ENCODE results near the gene NKAPL.

NKAPL gene

DNA sequence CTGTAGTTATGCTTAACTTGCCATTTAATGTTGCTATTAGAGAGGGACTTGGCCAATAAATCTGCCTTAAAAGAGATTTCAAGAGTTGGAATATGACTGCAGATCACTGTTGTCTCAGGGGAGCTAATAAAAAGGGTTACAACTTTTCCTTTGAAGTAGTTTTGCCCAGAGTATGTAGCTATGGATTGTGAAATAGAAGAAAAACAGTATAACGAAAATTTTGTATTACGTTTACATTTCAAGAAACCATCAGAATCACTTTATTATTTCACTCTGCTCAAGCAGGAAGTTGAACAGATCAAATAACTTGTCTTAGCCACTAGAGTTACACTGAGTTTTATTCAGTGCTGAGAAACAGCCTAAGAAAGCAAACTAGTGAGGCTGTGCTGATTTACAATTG is 4.8 kb downstream of the NKAPL start:
- TF ChIP-seq, protein P1, sequence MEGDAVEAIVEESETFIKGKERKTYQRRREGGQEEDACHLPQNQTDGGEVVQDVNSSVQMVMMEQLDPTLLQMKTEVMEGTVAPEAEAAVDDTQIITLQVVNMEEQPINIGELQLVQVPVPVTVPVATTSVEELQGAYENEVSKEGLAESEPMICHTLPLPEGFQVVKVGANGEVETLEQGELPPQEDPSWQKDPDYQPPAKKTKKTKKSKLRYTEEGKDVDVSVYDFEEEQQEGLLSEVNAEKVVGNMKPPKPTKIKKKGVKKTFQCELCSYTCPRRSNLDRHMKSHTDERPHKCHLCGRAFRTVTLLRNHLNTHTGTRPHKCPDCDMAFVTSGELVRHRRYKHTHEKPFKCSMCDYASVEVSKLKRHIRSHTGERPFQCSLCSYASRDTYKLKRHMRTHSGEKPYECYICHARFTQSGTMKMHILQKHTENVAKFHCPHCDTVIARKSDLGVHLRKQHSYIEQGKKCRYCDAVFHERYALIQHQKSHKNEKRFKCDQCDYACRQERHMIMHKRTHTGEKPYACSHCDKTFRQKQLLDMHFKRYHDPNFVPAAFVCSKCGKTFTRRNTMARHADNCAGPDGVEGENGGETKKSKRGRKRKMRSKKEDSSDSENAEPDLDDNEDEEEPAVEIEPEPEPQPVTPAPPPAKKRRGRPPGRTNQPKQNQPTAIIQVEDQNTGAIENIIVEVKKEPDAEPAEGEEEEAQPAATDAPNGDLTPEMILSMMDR (IDR thresholded peaks at IDR 0.05; ENCODE audit: low read length, missing control alignments), result no peak
- no peak for DNase-seq (ENCODE audit: low read depth)
- no peak overlapping the region for H3K4me3 ChIP-seq (replicated peaks; ENCODE audit: low read depth, low read length)

DNA sequence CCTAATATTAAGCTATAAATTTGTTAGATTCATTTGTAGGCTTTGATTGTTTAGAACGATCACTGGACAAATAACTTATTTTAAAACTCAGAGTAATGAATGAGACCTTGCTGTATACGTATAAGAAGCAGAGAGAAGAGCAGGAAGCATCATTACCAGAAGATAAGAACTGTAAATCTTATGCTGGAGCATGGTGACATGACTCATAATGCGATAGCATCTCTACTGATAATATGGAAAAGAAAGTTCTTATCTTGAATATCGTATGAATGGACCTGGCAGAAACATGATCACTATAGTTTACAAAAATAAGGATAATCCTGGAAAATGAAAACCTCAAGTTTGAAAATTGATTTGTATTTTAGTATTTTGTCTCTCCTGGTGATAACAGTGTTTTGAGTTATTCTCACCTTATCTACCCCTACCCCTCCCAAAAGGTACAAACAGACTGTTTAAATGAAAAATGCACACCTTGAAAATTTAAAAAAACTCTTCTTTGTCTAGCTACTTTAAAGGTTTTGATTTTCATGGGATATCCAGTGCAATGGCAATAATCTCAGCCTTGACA is 5.8 kb downstream of the NKAPL start:
- H3K4me3 ChIP-seq (replicated peaks; ENCODE audit: low read depth, low read length), result no peak overlapping the region
- TF ChIP-seq, protein P1 (IDR thresholded peaks at IDR 0.05; ENCODE audit: low read length, missing control alignments), result no peak
- DNase-seq (ENCODE audit: low read depth), result no peak

GRCh38 chr6:28266563-28266961 is 7.5 kb downstream of the NKAPL start:
- DNase-seq (ENCODE audit: low read depth), result no peak
- TF ChIP-seq, protein P1 (IDR thresholded peaks at IDR 0.05; ENCODE audit: low read length, missing control alignments), result no peak
- H3K4me3 ChIP-seq (replicated peaks; ENCODE audit: low read depth, low read length), result peak overlapping the region; percentile 65

- TF ChIP-seq, protein P1 (IDR thresholded peaks at IDR 0.05; ENCODE audit: low read length, missing control alignments), result no peak
- H3K4me3 ChIP-seq (replicated peaks; ENCODE audit: low read depth, low read length), result peak within 1 kb of the TSS; percentile 65
- peak; percentile 95 for DNase-seq (ENCODE audit: low read depth)
Measured at GRCh38 chr6:28266962-28267694, 8.0 kb downstream of the NKAPL start, which contains the start of gene ZSCAN26. Gene ZSCAN26, plus strand, starts transcription at chr6:28267143. Its CDS starts 4,777 bp downstream, at chr6:28271920.

DNA sequence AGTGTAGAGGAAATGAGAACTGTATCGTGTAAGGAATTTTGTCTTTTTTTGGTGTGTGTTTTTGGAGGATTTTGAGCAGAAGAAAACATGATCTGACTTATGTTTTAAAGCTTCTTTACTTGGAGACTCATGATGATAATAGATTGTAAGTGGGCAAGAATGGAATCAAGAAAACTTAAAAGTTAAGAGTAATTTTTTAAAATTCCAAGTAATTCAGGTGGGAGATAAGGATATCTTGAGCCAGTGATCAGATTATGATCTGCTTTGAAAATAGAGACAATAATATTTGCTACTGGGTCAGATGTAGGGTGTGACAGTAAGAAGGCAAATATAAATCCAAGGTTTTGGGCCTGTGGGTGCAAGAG is 8.6 kb downstream of the NKAPL start:
- peak overlapping the region; percentile 65 for H3K4me3 ChIP-seq (replicated peaks; ENCODE audit: low read depth, low read length)
- TF ChIP-seq, protein P1 (IDR thresholded peaks at IDR 0.05; ENCODE audit: low read length, missing control alignments), result no peak
- no peak for DNase-seq (ENCODE audit: low read depth)

DNA sequence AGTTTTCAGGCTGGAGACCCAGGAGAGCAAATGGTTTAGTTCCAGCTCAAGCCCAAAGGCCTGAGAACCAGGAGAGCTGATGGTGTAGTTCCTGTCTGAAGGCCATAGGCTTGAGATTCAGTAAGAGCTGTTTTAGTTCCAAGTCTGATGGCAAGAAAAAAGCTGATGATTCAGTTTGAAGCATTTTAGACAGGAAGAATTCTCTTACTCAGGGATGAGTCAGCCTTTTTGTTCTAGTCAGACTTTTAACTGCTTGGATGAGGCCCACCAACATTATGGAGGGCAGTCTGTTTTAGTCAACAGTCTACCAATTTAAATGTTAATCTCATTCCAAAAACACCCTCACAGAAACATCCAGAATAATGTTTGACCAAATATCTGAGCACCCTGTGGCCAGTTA is 10.4 kb downstream of the NKAPL start:
- H3K4me3 ChIP-seq (replicated peaks; ENCODE audit: low read depth, low read length), result no peak overlapping the region
- DNase-seq (ENCODE audit: low read depth), result peak; percentile 88
- TF ChIP-seq, protein P1 (IDR thresholded peaks at IDR 0.05; ENCODE audit: low read length, missing control alignments), result no peak

GRCh38 chr6:28274888-28275287 is 15.8 kb downstream of the NKAPL start:
- TF ChIP-seq, protein P1 (IDR thresholded peaks at IDR 0.05; ENCODE audit: low read length, missing control alignments), result no peak

More at GRCh38 chr6:28274888-28275287, 15.8 kb downstream of the NKAPL start:
- H3K4me3 ChIP-seq (replicated peaks; ENCODE audit: low read depth, low read length), result no peak overlapping the region
- DNase-seq (ENCODE audit: low read depth), result no peak

All from fibroblast of pulmonary artery (primary cell).